Large intestine (tissue), 3 donors: Measurements from ENCODE around the gene XIRP1. TPM values are rescaled to one million over a fixed set of nuclear protein-coding genes. Genes with fewer than 3 reads are reported as not detected.
A peak's percentile ranks its signal among the peaks of the same experiment; 100 is the strongest.

ENCODE experiments used
- DNase-seq, 2 donors: peaks; one replicate each; pipeline versions ENCODE4 v3.0.0 to v3.0.0-alpha.2; 2013
- H3K27ac ChIP-seq: one replicate; pipeline ENCODE4 v1.5.1; 2013; ENCODE audit warnings: low read length
- H3K27me3 ChIP-seq: 2 replicates; pipeline ENCODE4 v1.6.1; 2013; ENCODE audit warnings: low read length; ENCODE audit not compliant: control insufficient read depth, insufficient read depth
- H3K36me3 ChIP-seq: 2 replicates; pipeline ENCODE4 v1.6.1; 2013; ENCODE audit warnings: low read length; ENCODE audit not compliant: control insufficient read depth, insufficient read depth
- H3K4me1 ChIP-seq: one replicate; pipeline ENCODE4 v1.6.1; 2013; ENCODE audit warnings: low read length; ENCODE audit not compliant: control insufficient read depth, insufficient read depth
- H3K4me3 ChIP-seq: one replicate; pipeline ENCODE4 v1.5.1; 2013; ENCODE audit warnings: low read length
- H3K9me3 ChIP-seq: one replicate; pipeline ENCODE4 v1.6.1; 2013; ENCODE audit warnings: mild to moderate bottlenecking, low read depth, low read length, moderate library complexity; ENCODE audit not compliant: control insufficient read depth
- WGBS: methylation state at CpG from one replicate; pipeline ENCODE4 v1.1.5; 2013; ENCODE audit warnings: low lambda C conversion rate; ENCODE audit not compliant: insufficient coverage; 5-methylcytosine and 5-hydroxymethylcytosine counted together
- polyA plus RNA-seq: library from polyadenylated mRNA; unstranded; fragments of 120-200 nt; gene quantifications from one replicate; pipeline ENCODE4 v1.2.1, GENCODE V29; 2013

The XIRP1 gene
- polyA plus RNA-seq, 1 donor = 0.19 TPM

GRCh38 chr3:39166134-39166710 is 26.2 kb downstream of the XIRP1 start:
- WGBS = no CpG with 5 or more reads among the region's 3 CpGs
- Histone ChIP-seq H3K36me3 (no peaks in the 10 kb centered on the region), H3K9me3 (peaks cover 4% of the 10 kb centered on the region), H3K4me1 (no peaks in the 10 kb centered on the region), H3K4me3 (no peak overlapping the region), H3K27ac (no peak overlapping the region), H3K27me3 (no peaks in the 10 kb centered on the region)
- peak in 1 of 2 donors; percentile 11 for DNase-seq

GRCh38 chr3:39165518-39165917 is 26.9 kb downstream of the XIRP1 start:
- WGBS = no CpG with 5 or more reads among the region's 1 CpG
- Histone ChIP-seq H3K27me3 (no peaks in the 10 kb centered on the region), H3K4me1 (no peaks in the 10 kb centered on the region), H3K36me3 (no peaks in the 10 kb centered on the region), H3K9me3 (peaks cover 4% of the 10 kb centered on the region), H3K4me3 (no peak overlapping the region), H3K27ac (no peak overlapping the region)
- DNase-seq = no peak

DNA sequence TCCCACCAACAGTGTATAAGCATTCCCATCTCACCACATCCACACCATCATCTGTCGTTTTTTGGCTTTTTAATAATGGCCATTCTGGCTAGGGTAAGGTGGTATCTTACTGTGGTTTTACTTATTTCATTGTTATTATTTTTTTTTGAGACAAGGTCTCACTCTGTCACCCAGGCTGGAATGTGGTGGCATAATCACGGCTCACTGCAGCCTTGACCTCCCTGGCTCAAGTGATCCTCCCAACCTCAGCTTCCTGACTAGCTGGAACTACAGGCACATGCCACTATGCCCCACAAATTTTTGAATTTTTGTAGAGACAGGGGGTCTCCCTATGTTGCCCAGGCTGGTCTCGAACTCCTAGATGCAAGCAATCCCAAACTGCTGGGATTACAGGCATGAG is 28.0 kb downstream of the XIRP1 start:
- Histone ChIP-seq H3K27ac (no peak overlapping the region), H3K27me3 (no peaks in the 10 kb centered on the region), H3K9me3 (peaks cover 4% of the 10 kb centered on the region), H3K4me3 (no peak overlapping the region), H3K36me3 (no peaks in the 10 kb centered on the region), H3K4me1 (no peaks in the 10 kb centered on the region)
- WGBS = no CpG with 5 or more reads among the region's 3 CpGs
- DNase-seq = no peak

DNA sequence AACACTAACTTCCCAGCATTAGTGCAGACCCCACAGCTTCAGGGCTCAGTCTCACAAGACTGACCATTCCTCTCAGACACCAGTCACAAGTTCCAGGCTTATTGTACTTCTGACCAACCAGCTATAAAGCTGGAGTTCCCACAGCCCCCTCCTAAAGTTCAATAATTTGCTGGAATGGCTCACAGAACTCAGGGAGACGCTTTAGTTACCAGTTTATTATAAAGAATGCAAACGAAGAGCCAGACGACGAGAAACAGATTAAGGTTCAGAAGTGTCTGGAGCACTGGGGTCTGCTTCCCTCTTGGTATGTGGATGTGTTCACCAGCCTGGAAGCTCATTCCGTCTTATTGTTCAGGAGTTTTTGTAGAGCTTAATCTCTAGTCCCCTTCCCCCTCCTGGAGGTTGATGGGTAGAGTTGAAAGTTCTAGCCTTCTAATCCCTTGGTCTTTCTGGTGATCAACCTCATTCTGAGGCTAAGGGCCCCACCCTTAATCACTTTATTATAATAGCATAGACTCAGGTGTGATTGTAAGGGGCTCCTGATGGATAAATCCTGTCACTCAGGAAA is 34.2 kb downstream of the XIRP1 start:
- peak in 1 of 2 donors; percentile 12 for DNase-seq
- no peaks in the 10 kb centered on the region for H3K27me3 ChIP-seq
- H3K9me3 ChIP-seq = peaks cover 2% of the 10 kb centered on the region
- peaks cover 28% of the 10 kb centered on the region for H3K4me1 ChIP-seq
- H3K4me3 ChIP-seq = no peak overlapping the region
- WGBS = no CpG with 5 or more reads among the region's 5 CpGs
- no peak overlapping the region for H3K27ac ChIP-seq
- no peaks in the 10 kb centered on the region for H3K36me3 ChIP-seq

DNA sequence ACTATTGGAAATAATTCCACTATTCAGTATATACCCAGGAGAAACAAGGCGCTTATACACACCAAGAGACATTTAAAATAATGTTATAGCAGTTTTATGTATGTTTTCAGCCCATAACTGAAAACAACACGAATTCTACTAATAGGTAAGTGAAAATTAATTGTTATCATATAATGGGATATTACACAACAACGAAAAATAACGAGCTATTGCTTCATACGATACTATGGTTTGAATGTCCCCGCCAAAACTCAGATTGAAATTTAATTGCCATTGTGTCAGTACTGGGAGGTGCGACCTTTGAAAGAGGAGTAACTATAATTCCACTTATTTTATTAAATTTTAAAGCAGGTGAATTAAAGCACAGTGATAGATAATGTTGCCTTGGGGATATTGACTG is 35.0 kb downstream of the XIRP1 start:
- peaks cover 28% of the 10 kb centered on the region for H3K4me1 ChIP-seq
- WGBS = 93% methylated on average over 5 of the region's 7 CpGs
- H3K36me3 ChIP-seq = no peaks in the 10 kb centered on the region
- H3K27me3 ChIP-seq = no peaks in the 10 kb centered on the region
- no peak overlapping the region for H3K27ac ChIP-seq
- DNase-seq = no peak
- no peaks in the 10 kb centered on the region for H3K9me3 ChIP-seq
- H3K4me3 ChIP-seq = no peak overlapping the region

DNA sequence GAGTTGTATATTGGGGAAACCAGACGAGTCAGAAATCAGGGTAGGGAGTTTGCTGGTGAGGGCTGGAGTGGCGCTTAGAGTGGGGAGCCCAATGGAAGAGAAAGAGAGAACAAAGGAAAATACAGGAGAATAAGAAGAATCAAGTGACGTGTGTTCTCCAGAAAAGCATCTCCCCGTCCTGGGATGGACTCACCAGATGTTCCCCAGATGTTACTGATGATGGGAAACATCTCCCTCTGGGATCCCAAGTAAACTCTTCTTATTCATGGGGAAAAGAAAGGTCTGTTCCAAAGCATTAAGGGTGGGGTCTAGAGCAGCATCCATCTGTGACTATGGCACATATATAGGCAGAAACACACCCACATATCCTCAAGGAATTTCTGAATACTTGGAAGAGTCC is 36.0 kb downstream of the XIRP1 start:
- no peaks in the 10 kb centered on the region for H3K9me3 ChIP-seq
- 95% methylated on average over 4 of the region's 4 CpGs for WGBS
- no peaks in the 10 kb centered on the region for H3K36me3 ChIP-seq
- no peaks in the 10 kb centered on the region for H3K27me3 ChIP-seq
- DNase-seq = no peak
- no peak overlapping the region for H3K4me3 ChIP-seq
- peaks cover 34% of the 10 kb centered on the region for H3K4me1 ChIP-seq
- no peak overlapping the region for H3K27ac ChIP-seq

DNA sequence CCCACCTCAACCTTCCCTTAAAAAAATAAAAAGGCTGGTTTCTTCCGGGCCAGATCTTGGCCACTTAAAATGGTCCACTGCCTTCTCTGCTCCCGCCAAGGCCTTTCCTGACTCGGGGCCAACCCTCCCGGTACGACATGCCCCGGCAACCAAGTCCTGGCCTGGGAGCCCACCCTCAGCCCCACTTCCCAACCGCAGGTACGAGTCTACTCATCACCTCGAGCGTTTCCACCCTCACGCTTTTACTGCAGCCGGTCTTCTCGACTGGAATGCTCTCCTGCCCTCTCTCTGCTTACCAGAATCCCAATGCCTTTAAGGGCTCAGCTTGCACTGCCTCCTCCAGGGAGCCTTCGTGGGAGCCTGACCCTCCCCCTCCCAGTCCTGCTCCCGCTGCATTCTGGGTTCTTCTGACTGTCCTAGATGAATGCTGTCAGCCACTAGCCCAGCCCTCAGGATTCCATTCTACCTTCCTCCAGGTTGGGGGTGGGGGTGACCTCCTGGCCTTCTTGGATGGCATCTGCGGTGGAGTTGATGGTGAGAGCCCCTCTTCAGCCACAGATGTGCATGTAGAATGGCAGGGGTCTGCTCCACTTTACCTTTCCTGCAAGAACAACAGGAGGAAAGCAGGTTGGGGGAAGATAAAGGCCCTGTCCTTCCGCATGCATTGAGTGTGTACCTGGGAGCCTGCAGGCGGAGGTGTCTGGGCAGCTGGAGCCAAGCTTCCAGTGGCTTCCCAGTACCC is 37.9 kb downstream of the XIRP1 start:
- no CpG with 5 or more reads among the region's 18 CpGs for WGBS
- DNase-seq = peak; percentile 43 to 64
- H3K4me1 ChIP-seq = peaks cover 54% of the 10 kb centered on the region
- H3K9me3 ChIP-seq = no peaks in the 10 kb centered on the region
- no peaks in the 10 kb centered on the region for H3K27me3 ChIP-seq
- no peaks in the 10 kb centered on the region for H3K36me3 ChIP-seq
- peak overlapping the region; percentile 41 for H3K4me3 ChIP-seq
- peak overlapping the region; percentile 78 for H3K27ac ChIP-seq

- H3K4me1 ChIP-seq = peaks cover 58% of the 10 kb centered on the region
- H3K4me3 ChIP-seq = peak overlapping the region; percentile 41
- H3K36me3 ChIP-seq = no peaks in the 10 kb centered on the region
- no CpG with 5 or more reads among the region's 9 CpGs for WGBS
- H3K27me3 ChIP-seq = no peaks in the 10 kb centered on the region
- H3K27ac ChIP-seq = peak overlapping the region; percentile 78
- DNase-seq = no peak
- no peaks in the 10 kb centered on the region for H3K9me3 ChIP-seq
These were observed 38.5 kb downstream of the XIRP1 start for GRCh38 chr3:39153977-39154279.

- peaks cover 82% of the 10 kb centered on the region for H3K4me1 ChIP-seq
- peak overlapping the region; percentile 94 for H3K27ac ChIP-seq
- H3K4me3 ChIP-seq = peak overlapping the region; percentile 76
- H3K36me3 ChIP-seq = peaks cover 7% of the 10 kb centered on the region
- H3K9me3 ChIP-seq = no peaks in the 10 kb centered on the region
- 40% methylated on average over 1 of the region's 9 CpGs for WGBS
- DNase-seq = peak; percentile 76 to 85
- H3K27me3 ChIP-seq = no peaks in the 10 kb centered on the region
These were observed 41.4 kb downstream of the XIRP1 start for GRCh38 chr3:39150803-39151631.

DNA sequence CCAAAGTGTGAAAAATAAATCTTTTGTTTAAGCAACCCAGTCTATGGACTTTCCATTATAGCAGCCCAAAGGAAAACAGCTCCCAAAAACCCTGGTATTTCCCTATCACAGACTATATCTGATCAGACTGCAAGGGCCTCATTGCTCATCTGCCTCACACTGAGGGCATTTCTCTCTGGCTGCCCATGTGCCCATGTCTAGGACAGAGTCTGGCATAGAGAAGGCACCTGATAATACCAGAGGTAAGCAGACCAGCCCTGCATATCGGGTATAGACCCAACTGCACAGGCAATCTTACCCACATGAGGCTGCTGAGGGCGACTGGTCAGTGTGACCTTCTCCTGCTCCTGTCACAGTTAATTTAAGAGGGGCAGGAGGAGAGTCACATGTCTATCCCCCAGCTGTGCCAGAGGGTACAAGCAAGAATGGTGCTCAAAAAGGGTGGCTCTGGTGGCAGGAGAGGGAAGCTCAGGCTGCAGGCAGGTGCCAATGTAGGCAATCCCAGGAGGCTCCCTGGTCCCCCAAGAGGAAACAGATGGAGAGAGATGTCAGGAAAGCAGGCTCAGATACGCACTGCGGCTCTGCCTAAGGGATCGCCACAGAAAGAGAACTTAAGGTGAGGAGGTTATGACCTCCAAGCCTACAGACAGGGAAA is 42.1 kb downstream of the XIRP1 start:
- Histone ChIP-seq H3K9me3 (no peaks in the 10 kb centered on the region), H3K36me3 (peaks cover 11% of the 10 kb centered on the region), H3K27ac (peak overlapping the region; percentile 94), H3K27me3 (no peaks in the 10 kb centered on the region), H3K4me1 (peaks cover 78% of the 10 kb centered on the region), H3K4me3 (no peak overlapping the region)
- WGBS = no CpG with 5 or more reads among the region's 5 CpGs
- DNase-seq = no peak
